HG03095 (cell line): Measurements from ENCODE around the gene SETD1A.
A peak's percentile ranks its signal among the peaks of the same experiment; 100 is the strongest.

ENCODE experiments used
- ATAC-seq: cut with Tn5 transposase; IDR thresholded peaks from one replicate; pipeline ENCODE4 v1.9.1; 2021; ENCODE audit warnings: moderate library complexity; ENCODE audit not compliant: unreplicated experiment

Gene SETD1A

GRCh38 chr16:30980434-30980833 is 22.9 kb downstream of the SETD1A start:
- no peak for ATAC-seq

- no peak for ATAC-seq
These were observed 23.4 kb downstream of the SETD1A start for GRCh38 chr16:30980959-30981358.

GRCh38 chr16:30982548-30983288 is 25.2 kb downstream of the SETD1A start:
- ATAC-seq = no peak

GRCh38 chr16:30983289-30983889 is 25.8 kb downstream of the SETD1A start:
- no peak for ATAC-seq

GRCh38 chr16:30983898-30984610 is 26.5 kb downstream of the SETD1A start:
- no peak for ATAC-seq

- ATAC-seq = peak; percentile 51
These were observed 27.3 kb downstream of the SETD1A start, which contains the start of gene HSD3B7 for GRCh38 chr16:30984669-30985400. Gene HSD3B7, plus strand, starts transcription at chr16:30985207. Its CDS starts 452 bp downstream, at chr16:30985659.

- no peak for ATAC-seq
These were observed 28.0 kb downstream of the SETD1A start for GRCh38 chr16:30985401-30986128.

- no peak for ATAC-seq
These were observed 28.8 kb downstream of the SETD1A start for GRCh38 chr16:30986129-30986991.

- no peak for ATAC-seq
These were observed 30.1 kb downstream of the SETD1A start for GRCh38 chr16:30987581-30988190.

- no peak for ATAC-seq
These were observed 32.0 kb downstream of the SETD1A start for GRCh38 chr16:30989469-30990047.

- ATAC-seq = no peak
These were observed 32.6 kb downstream of the SETD1A start for GRCh38 chr16:30990105-30990504.

- no peak for ATAC-seq
These were observed 33.5 kb downstream of the SETD1A start for GRCh38 chr16:30991052-30991451.

GRCh38 chr16:30992276-30992780 is 34.8 kb downstream of the SETD1A start:
- ATAC-seq = no peak

- ATAC-seq = no peak
These were observed 35.6 kb downstream of the SETD1A start for GRCh38 chr16:30992931-30993816.

- ATAC-seq = peak; percentile 7
These were observed 38.4 kb downstream of the SETD1A start for GRCh38 chr16:30995927-30996323.

GRCh38 chr16:30996324-30996984 is 38.9 kb downstream of the SETD1A start:
- ATAC-seq = peak; percentile 11
